Stimulated activated CD4-positive, alpha-beta T cell treated with anti-CD3 and anti-CD28 coated beads, Interleukin-12 subunit alpha, Interleukin-12 subunit beta, amount 100 ng/mL, for 24 hours (primary cell): ENCODE measurements around the gene HOXD12.

Experiments
- DNase-seq, 2 experiments: peaks; one replicate each; pipeline ENCODE4 v3.0.0-alpha.2; 2020; ENCODE audit warnings: low read depth in 2 of 2

HOXD12 gene

GRCh38 chr2:176105078-176105729 is 5.6 kb downstream of the HOXD12 start:
- no peak for DNase-seq

GRCh38 chr2:176105730-176106580 is 6.4 kb downstream of the HOXD12 start:
- no peak for DNase-seq

DNA sequence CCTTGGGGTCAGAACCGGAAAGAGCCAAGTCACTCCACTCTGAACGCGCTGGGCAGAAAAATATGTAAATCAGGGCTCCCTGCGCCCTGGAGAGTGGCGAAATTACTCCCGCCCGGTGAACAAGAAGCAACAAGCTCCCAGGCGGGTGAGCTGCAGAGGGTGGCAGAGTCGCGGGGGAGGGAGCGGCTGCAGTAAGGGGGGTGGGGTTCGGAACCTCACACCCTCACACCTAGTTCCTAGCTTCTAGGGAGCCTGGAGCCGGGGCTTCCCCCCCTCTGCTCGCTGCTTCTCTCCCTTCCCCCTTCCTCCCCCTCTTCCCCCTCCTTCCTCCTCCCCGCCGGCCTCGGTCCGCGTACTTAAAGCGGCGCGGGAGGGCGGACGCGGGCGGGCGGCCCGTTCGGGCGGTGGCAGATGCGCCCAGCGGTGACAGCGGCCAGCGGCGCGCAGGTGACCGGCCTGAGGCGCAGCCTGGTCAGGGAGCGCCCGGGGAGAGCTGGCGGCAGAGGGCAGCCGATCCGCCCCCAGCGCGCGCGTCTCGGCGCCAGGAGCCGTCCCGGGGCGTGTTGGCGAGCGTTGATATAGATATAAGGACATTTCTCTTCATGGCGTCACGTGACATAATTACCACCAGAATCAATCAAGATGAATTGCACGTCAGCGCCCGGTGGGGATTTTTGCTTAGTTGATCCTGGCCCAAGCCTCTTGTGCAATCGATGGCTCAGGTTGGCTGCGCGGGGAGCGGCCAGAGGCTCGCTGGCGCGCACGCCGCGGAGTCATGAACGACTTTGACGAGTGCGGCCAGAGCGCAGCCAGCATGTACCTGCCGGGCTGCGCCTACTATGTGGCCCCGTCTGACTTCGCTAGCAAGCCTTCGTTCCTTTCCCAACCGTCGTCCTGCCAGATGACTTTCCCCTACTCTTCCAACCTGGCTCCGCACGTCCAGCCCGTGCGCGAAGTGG is 7.3 kb downstream of the HOXD12 start, which contains the start of gene HOXD11:
Gene HOXD11 (plus strand): TSS at position 700 of the 959 bp plus-strand sequence. CDS start 76 bp downstream, at position 776.
- DNase-seq = no peak

DNA sequence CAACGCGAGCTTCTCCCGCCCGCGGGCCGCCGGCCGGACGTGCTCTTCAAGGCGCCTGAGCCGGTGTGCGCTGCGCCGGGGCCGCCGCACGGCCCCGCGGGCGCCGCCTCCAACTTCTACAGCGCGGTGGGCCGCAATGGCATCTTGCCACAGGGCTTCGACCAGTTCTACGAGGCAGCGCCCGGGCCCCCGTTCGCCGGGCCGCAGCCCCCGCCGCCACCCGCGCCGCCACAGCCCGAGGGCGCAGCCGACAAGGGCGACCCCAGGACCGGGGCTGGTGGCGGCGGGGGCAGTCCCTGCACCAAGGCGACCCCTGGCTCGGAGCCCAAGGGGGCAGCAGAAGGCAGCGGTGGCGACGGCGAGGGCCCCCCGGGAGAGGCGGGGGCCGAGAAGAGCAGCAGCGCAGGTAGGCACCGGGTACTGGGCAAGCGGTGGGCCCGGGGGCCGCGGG is 8.2 kb downstream of the HOXD12 start:
- no peak for DNase-seq

- no peak for DNase-seq
These were observed 9.8 kb downstream of the HOXD12 start for GRCh38 chr2:176109192-176109901.

DNA sequence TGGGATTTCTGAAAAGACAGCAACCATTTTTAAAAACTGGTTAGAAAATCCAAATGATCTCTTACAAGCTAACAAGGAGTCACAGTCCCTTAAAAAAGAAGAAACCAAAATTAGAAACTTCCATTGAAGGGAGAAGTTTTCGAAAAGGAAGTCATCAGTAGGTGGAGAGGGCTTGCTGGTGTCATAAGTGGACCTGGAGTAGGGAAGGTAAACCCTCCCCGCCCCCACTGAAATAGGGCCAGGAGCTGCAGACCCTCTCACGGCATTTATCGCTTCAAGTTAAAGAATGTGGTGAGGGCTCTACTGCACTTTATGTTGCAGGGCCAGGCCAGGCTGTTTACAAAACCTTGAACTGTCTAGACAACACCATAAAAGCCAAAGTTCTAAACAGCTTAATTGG is 10.4 kb downstream of the HOXD12 start:
- DNase-seq = no peak

GRCh38 chr2:176110415-176111308 is 11.1 kb downstream of the HOXD12 start:
- no peak for DNase-seq

- no peak for DNase-seq
These were observed 11.7 kb downstream of the HOXD12 start for GRCh38 chr2:176111309-176111663.

DNA sequence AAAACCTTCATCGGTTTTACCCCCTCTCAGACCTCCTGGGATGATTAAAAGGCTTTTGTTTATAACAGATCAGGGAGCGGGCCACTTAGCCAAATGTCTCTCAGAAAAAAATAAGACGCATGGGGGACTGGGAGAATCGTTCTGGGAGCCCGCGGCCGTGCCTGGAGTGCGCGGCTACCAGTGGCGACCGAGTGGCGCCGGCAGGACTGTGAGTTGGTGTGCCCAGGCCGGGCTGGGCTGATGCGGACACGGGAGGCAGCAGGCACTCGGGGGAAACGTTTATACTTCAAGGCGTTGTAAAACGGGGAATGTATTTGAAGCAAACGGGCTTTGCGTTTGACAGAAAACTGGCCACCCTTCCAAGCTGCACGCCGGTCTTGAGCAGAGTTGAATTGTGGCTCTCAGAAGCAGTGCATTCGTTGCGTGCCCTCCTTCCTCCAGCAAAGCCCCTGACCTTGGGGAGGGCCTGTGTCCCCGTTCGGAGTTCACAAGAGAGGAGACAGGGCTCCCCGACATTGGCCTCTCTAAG is 12.3 kb downstream of the HOXD12 start:
- no peak for DNase-seq

- no peak for DNase-seq
These were observed 13.0 kb downstream of the HOXD12 start for GRCh38 chr2:176112375-176113302.

DNA sequence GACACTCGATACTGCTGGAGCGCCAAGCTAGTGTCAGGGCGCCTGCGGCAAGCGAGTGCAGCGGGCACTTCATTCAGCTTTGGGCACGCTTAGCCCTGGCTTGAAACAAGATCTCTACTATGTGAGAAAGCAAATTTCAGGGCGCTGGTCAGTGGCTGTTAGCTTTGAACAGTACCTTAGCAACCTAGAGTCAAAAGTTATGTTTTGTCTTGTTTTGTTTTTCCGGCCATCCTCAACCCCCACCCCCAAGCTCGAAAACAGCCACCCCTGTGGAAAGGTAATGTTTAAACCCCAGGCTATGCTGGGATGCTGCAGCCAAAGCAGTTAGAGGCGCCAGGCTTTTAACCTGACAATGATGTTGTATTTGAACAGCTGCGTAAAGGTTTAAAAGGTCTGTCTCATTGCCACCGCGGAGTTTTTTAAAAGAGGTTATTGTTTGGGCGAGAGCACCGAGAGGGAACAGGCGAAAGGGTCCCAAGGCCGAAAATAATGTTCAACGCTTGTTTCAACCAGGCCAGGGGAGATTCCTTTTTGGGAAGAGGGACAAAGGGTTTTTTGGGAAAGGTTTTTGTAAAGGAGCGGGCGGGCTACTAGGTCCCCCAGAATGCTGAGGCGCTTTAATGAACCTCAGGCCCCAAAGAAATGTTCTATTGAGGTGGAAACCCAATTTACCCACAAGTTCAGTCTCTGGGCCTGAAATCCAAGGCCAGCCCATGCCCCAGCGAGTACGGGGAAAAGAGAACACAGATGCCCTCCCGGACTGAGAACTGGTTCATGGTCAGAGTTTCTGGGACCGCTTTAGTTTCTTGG is 14.7 kb downstream of the HOXD12 start:
- DNase-seq = no peak

GRCh38 chr2:176114930-176115625 is 15.5 kb downstream of the HOXD12 start:
- no peak for DNase-seq

- DNase-seq = no peak
These were observed 16.6 kb downstream of the HOXD12 start, which contains the start of gene HOXD10 for GRCh38 chr2:176115883-176116813. TSS of gene HOXD10 (plus strand) at chr2:176116778. CDS start at chr2:176116834, 56 bp downstream.

GRCh38 chr2:176117162-176117822 is 17.7 kb downstream of the HOXD12 start:
- no peak for DNase-seq

- no peak for DNase-seq
These were observed 18.3 kb downstream of the HOXD12 start for GRCh38 chr2:176117823-176118371.
